Measurements from ENCODE around the gene LRP1B. TPM values are rescaled to one million over a fixed set of nuclear protein-coding genes. Genes with fewer than 3 reads are reported as not detected.

The LRP1B gene
- total RNA-seq, 3 donors from 2014 or later: 2.3 to 29.8 (median 21.8) TPM

DNA sequence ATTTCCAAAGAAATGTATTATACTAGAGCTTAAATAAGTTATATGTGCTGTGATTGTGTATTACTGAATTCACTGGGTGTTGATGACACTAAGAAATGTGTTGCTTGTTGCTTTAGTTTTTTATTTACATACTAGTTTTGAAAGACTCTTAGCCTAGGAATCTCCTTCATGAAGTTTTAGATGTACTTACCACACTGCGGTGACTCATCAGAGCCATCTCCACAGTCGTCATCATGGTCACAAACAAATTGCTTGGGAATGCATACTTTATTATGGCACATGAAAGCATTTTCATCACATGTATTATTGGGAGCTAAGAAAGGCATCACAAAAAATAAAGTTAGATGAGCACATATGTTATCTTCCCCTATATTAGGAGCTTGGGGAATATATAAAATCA is 1624.2 kb downstream of the LRP1B start:
- intact Hi-C loops (cut with DNase I; ENCODE audit: low total_unique reads): no loop called here
- Histone ChIP-seq H3K4me1 (no peaks in the 10 kb centered on the region), H3K9me3 (no peaks in the 10 kb centered on the region), H3K27me3 (no peaks in the 10 kb centered on the region), H3K4me3 (no peak overlapping the region), H3K27ac (no peak overlapping the region), H3K36me3 (no peaks in the 10 kb centered on the region)
- DNase-seq (ENCODE audit: low spot score in 2 of 2): no peak
- TF ChIP-seq POLR2A (IDR thresholded peaks at IDR 0.05): no peak
- TF ChIP-seq CTCF (IDR thresholded peaks at IDR 0.05): no peak
- TF ChIP-seq POLR2AphosphoS5 (IDR thresholded peaks at IDR 0.05): no peak

- TF ChIP-seq POLR2A (IDR thresholded peaks at IDR 0.05) (no peak), POLR2AphosphoS5 (IDR thresholded peaks at IDR 0.05) (no peak), CTCF (IDR thresholded peaks at IDR 0.05) (no peak)
- Histone ChIP-seq H3K9me3 (no peaks in the 10 kb centered on the region), H3K4me3 (no peak overlapping the region), H3K27me3 (no peaks in the 10 kb centered on the region), H3K36me3 (no peaks in the 10 kb centered on the region), H3K4me1 (no peaks in the 10 kb centered on the region), H3K27ac (no peak overlapping the region)
- no peak for DNase-seq (ENCODE audit: low spot score in 2 of 2)
- intact Hi-C loops (cut with DNase I; ENCODE audit: low total_unique reads): no loop called here
Measured at GRCh38 chr2:140504601-140505000, 1626.2 kb downstream of the LRP1B start.

DNA sequence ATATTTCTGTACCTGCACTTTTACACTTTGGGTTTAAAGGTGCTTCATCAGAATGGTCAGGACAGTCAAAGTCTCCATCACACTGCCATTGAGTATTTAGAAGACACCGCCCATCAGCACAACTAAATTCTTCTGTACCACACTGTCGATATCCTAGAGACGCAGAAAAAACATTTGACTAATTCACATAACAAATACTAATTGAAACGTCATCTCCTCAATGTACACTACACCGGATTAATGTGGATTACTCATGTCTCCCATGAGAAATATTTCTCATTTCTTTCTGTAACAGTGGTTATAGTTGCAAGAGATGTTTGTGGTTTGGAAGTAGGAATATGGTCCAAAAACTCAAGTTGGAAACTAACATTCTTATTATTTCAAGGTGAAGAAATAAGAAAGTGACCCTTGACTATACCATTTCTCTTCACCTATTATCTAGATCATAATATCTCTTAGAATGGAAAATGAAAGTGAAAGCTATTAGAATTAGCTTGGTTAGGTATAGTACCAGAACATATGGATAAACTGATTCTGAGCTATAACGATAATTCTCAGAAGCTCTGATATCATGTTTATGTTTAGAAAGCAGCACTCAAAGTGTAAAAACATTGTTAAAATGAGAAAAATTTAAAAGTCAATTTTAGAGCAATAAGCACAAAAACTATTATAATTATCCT is 1627.7 kb downstream of the LRP1B start:
- TF ChIP-seq POLR2A (IDR thresholded peaks at IDR 0.05) (no peak), POLR2AphosphoS5 (IDR thresholded peaks at IDR 0.05) (no peak), CTCF (IDR thresholded peaks at IDR 0.05) (no peak)
- intact Hi-C loops (cut with DNase I; ENCODE audit: low total_unique reads): no loop called here

GRCh38 chr2:140498360-140498759 is 1632.5 kb downstream of the LRP1B start:
- TF ChIP-seq POLR2A (IDR thresholded peaks at IDR 0.05) (no peak), POLR2AphosphoS5 (IDR thresholded peaks at IDR 0.05) (no peak), CTCF (IDR thresholded peaks at IDR 0.05) (no peak)
- DNase-seq (ENCODE audit: low spot score in 2 of 2): no peak
- H3K9me3 ChIP-seq: no peaks in the 10 kb centered on the region
- no peaks in the 10 kb centered on the region for H3K27me3 ChIP-seq
- no peak overlapping the region for H3K27ac ChIP-seq
- H3K36me3 ChIP-seq: no peaks in the 10 kb centered on the region
- no peak overlapping the region for H3K4me3 ChIP-seq
- no peaks in the 10 kb centered on the region for H3K4me1 ChIP-seq
- intact Hi-C loops (cut with DNase I; ENCODE audit: low total_unique reads): no loop called here

More for the DNA sequence above, 1627.7 kb downstream of the LRP1B start:
- no peaks in the 10 kb centered on the region for H3K36me3 ChIP-seq
- H3K27me3 ChIP-seq: no peaks in the 10 kb centered on the region
- H3K27ac ChIP-seq: no peak overlapping the region
- no peaks in the 10 kb centered on the region for H3K9me3 ChIP-seq
- H3K4me3 ChIP-seq: peak overlapping the region in 1 of 3 donors; percentile 19
- H3K4me1 ChIP-seq: no peaks in the 10 kb centered on the region
- no peak for DNase-seq (ENCODE audit: low spot score in 2 of 2)

GRCh38 chr2:140496714-140497113 is 1634.1 kb downstream of the LRP1B start:
- intact Hi-C loops (cut with DNase I; ENCODE audit: low total_unique reads): no loop called here
- no peak for DNase-seq (ENCODE audit: low spot score in 2 of 2)
- TF ChIP-seq POLR2AphosphoS5 (IDR thresholded peaks at IDR 0.05) (no peak), POLR2A (IDR thresholded peaks at IDR 0.05) (no peak)
- Histone ChIP-seq H3K27ac (no peak overlapping the region), H3K9me3 (no peaks in the 10 kb centered on the region), H3K4me3 (no peak overlapping the region), H3K4me1 (no peaks in the 10 kb centered on the region), H3K36me3 (no peaks in the 10 kb centered on the region), H3K27me3 (no peaks in the 10 kb centered on the region)

Data from breast epithelium (tissue), 4 donors.